NK-92 (cell line): ENCODE data around the gene CHST14.

Source experiments
- DNase-seq: peaks from one replicate; lab custom pipeline; 2025; ENCODE audit not compliant: unreplicated experiment; lab: John Stamatoyannopoulos, UW

The CHST14 gene

GRCh38 chr15:40470423-40471104, at the start of gene CHST14:
Gene CHST14, plus strand, starts transcription at chr15:40470984. Its CDS starts 230 bp downstream, at chr15:40471214.
- no peak for DNase-seq

- DNase-seq, result no peak
Observed at GRCh38 chr15:40421246-40422157, 49.3 kb upstream of the CHST14 start.

GRCh38 chr15:40424483-40425115, 46.2 kb upstream of the CHST14 start:
- no peak for DNase-seq

GRCh38 chr15:40425681-40426080, 45.1 kb upstream of the CHST14 start:
- no peak for DNase-seq

- no peak for DNase-seq
Observed at GRCh38 chr15:40427188-40427587, 43.6 kb upstream of the CHST14 start.

- DNase-seq, result no peak
Observed at GRCh38 chr15:40428185-40428584, 42.6 kb upstream of the CHST14 start.

- no peak for DNase-seq
Observed at GRCh38 chr15:40429068-40429710, 41.6 kb upstream of the CHST14 start.

GRCh38 chr15:40430271-40430805, 40.4 kb upstream of the CHST14 start:
- DNase-seq, result no peak

- no peak for DNase-seq
Observed at GRCh38 chr15:40435023-40435709, 35.6 kb upstream of the CHST14 start.

- DNase-seq, result no peak
Observed at GRCh38 chr15:40435710-40436089, 35.1 kb upstream of the CHST14 start.

- no peak for DNase-seq
Observed at GRCh38 chr15:40436116-40436891, 34.5 kb upstream of the CHST14 start.

GRCh38 chr15:40436892-40437751, 33.7 kb upstream of the CHST14 start:
- DNase-seq, result no peak

GRCh38 chr15:40437752-40438687, 32.8 kb upstream of the CHST14 start:
- DNase-seq, result no peak

- DNase-seq, result no peak
Observed at GRCh38 chr15:40438712-40439111, 32.1 kb upstream of the CHST14 start.

GRCh38 chr15:40439461-40439959, 31.3 kb upstream of the CHST14 start:
- no peak for DNase-seq

- no peak for DNase-seq
Observed at GRCh38 chr15:40439960-40440742, 30.6 kb upstream of the CHST14 start.
